ENCODE measurements around the gene USP6NL.

The USP6NL gene

GRCh38 chr10:11407939-11408338, 203.5 kb downstream of the USP6NL start:
- no peak for DNase-seq

DNA sequence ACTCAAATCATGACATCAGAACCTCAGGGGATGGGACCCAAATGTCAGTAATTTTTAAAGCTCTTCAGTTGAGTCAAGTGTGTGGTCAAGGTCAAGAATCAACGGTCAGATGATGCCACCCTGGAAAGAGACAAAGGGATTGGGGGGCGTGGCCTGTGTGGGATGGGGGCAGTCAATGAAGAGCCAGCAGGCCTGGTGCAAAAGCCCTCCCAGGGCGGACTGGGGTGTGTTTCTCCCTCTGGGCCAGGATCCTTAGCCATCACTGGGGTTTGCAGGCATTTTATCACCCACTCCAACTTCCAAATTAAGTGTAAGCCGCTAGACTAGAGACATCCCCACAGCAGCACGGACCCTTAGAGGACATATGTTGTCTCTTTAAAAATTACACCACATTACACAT, 204.7 kb downstream of the USP6NL start:
- no peak for DNase-seq

DNA sequence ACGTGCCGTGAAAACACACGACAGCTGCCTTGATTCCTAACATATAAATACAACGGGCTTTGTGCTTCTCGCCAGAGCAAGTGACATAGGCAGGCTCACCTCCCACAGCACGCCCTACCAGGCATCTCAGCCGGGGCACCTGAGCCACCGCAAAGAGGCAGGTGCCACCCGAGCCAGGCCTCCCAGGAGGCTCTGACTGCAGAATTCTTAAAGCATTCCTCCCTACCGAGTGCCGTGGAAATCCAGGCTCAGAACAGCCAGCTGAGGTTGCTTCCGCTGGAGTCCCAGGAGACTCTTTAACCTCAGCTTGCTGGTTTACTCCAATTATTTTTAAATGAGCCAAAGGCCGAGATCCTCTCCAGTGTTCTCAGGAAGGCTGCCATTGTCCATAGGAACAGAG, 206.5 kb downstream of the USP6NL start:
- peak; percentile 8 for DNase-seq
